HG02763 (cell line): ENCODE data around the gene WDR18.

Experiments
- ATAC-seq: cut with Tn5 transposase; IDR thresholded peaks from one replicate; pipeline ENCODE4 v1.9.1; 2021; ENCODE audit warnings: mild to moderate bottlenecking, moderate library complexity; ENCODE audit not compliant: unreplicated experiment

The WDR18 gene

GRCh38 chr19:1040476-1041271, 56.5 kb downstream of the WDR18 start:
- ATAC-seq: peak; percentile 43

GRCh38 chr19:1041272-1041834, 57.2 kb downstream of the WDR18 start:
- no peak for ATAC-seq

- ATAC-seq: no peak
Observed at GRCh38 chr19:1041835-1042685, 57.9 kb downstream of the WDR18 start.

- ATAC-seq: no peak
Observed at GRCh38 chr19:1042689-1043511, 58.8 kb downstream of the WDR18 start.
